Measurements from ENCODE around the gene SF3A1. TPM values are rescaled to one million over a fixed set of nuclear protein-coding genes. Genes with fewer than 3 reads are reported as not detected.

Gene SF3A1
- total and polyA plus RNA-seq, 2 donors (not counting 3 experiments of a cell fraction or from before 2014, with no cell fraction given) = 60.2 to 187 TPM

DNA sequence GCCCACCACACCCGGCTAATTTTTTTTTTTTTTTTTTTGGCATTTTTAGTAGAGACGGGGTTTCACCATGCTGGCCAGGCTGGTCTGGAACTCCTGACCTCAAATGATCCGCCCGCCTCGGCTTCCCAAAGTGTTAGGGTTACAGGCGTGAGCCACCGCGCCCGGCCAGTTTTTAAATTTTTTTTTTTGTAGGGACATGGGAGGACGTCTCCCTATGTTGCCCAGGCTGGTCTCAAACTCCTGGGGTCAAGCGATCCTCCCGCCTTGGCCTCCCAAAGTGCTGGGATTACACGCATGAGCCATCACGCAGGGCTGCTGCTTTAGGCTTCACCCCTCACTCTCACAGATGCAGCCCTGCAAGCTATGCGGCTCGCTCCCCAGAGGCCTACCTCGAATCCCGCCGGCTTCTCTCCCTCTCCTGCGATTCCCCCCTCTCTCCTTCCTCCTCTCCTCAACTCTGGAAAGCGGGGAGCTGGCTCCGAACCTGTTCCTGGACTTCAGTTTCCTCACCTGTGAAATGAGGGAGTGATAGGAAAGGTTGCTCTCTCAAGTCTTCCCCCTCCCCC is 1.0 kb upstream of the SF3A1 start:
- Histone ChIP-seq H3K36me3 (ENCODE audit: control insufficient read depth in 2 of 2, extremely low read depth in 1 of 2, insufficient read depth in 2 of 2, low read length in 2 of 2) (peaks cover 1 to 3% of the 10 kb centered on the region in 2 experiments), H3K4me3 (replicated peaks in 1 of 3; ENCODE audit: insufficient read depth in 1 of 3, low read depth in 1 of 3, low read length in 3 of 3) (no peak overlapping the region), H3K27me3 (ENCODE audit: control insufficient read depth in 2 of 2, insufficient read depth in 2 of 2, low read length in 2 of 2) (no peaks in the 10 kb centered on the region), H3K4me1 (ENCODE audit: control insufficient read depth, extremely low read depth, insufficient read depth, low read length) (peaks cover 15% of the 10 kb centered on the region), H4K20me1 (replicated peaks; ENCODE audit: control insufficient read depth, extremely low read depth, insufficient read depth, low read length) (no peaks in the 10 kb centered on the region), H3K79me2 (ENCODE audit: control insufficient read depth, insufficient read depth, low read length) (peaks cover 33% of the 10 kb centered on the region), H3K27ac (ENCODE audit: insufficient read depth, low read depth, low read length) (no peak overlapping the region), H3K9me3 (replicated peaks; ENCODE audit: control insufficient read depth, insufficient read depth, low read length) (no peaks in the 10 kb centered on the region), H3K4me2 (ENCODE audit: insufficient read depth, low read length) (no peak overlapping the region), H3K9me1 (replicated peaks; ENCODE audit: control insufficient read depth, extremely low read depth, insufficient read depth, low read length) (no peaks in the 10 kb centered on the region), H2AFZ (ENCODE audit: low read depth, low read length) (no peak overlapping the region), H3K9ac (replicated peaks; ENCODE audit: extremely low read depth, insufficient read depth, low read length) (no peak overlapping the region)
- ChIA-PET POLR2A (interaction anchor here (0.6 to 2.0 kb wide), 3 partner anchors 67 to 153 kb away, joined by 4 to 9 read pairs (median 7); partner anchors contain the start of gene CASTOR1), CTCF (interaction anchor here (2.1 to 3.3 kb wide), 2 partner anchors 30 to 70 kb away, joined by 10 to 15 read pairs; partner anchors contain the start of gene RNF215)
- FAIRE-seq = no peak
- no peak for DNase-seq (ENCODE audit: low read depth, low spot score)
- dilution Hi-C loops (cut with MboI; ENCODE audit: extremely low pct_ligation_motif_present, low sequenced_read_pairs) = no loop called here
- intact Hi-C loops (cut with micrococcal nuclease) = loop anchor here (2.0 kb wide), 2 partner anchors 31 to 161 kb away; partner anchors contain the start of gene TBC1D10A
- TSS peak; percentile 25 for BruUV-seq (replicated peaks)
- TF ChIP-seq, protein P1, sequence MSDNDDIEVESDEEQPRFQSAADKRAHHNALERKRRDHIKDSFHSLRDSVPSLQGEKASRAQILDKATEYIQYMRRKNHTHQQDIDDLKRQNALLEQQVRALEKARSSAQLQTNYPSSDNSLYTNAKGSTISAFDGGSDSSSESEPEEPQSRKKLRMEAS (IDR thresholded peaks at IDR 0.05; ENCODE audit: insufficient read depth, insufficient read length) = no peak
- TF ChIP-seq GATA2 (IDR thresholded peaks at IDR 0.05; ENCODE audit: insufficient read depth, insufficient read length, low read depth, low read length) (no peak), POLR2A (IDR thresholded peaks at IDR 0.05; ENCODE audit: low read depth, low read length) (no peak), FOS (IDR thresholded peaks at IDR 0.05; ENCODE audit: borderline replicate concordance, insufficient read depth, low read length) (no peak), POLR2AphosphoS5 (IDR thresholded peaks at IDR 0.05; ENCODE audit: insufficient read depth, low read depth, low read length) (no peak), EZH2 (IDR thresholded peaks at IDR 0.05; ENCODE audit: borderline replicate concordance, low read depth, low read length, severe bottlenecking) (no peak), MYC (IDR thresholded peaks at IDR 0.05; ENCODE audit: low read depth, low read length) (no peak), JUN (IDR thresholded peaks at IDR 0.05; ENCODE audit: borderline replicate concordance, insufficient read depth, insufficient read length, low read depth) (no peak)
- TF ChIP-seq, protein P2, sequence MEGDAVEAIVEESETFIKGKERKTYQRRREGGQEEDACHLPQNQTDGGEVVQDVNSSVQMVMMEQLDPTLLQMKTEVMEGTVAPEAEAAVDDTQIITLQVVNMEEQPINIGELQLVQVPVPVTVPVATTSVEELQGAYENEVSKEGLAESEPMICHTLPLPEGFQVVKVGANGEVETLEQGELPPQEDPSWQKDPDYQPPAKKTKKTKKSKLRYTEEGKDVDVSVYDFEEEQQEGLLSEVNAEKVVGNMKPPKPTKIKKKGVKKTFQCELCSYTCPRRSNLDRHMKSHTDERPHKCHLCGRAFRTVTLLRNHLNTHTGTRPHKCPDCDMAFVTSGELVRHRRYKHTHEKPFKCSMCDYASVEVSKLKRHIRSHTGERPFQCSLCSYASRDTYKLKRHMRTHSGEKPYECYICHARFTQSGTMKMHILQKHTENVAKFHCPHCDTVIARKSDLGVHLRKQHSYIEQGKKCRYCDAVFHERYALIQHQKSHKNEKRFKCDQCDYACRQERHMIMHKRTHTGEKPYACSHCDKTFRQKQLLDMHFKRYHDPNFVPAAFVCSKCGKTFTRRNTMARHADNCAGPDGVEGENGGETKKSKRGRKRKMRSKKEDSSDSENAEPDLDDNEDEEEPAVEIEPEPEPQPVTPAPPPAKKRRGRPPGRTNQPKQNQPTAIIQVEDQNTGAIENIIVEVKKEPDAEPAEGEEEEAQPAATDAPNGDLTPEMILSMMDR (IDR thresholded peaks at IDR 0.05; ENCODE audit: extremely low read depth in 1 of 2, insufficient read depth in 1 of 2, low read depth in 1 of 2, low read length in 2 of 2) = no peak
